ENCODE measurements around the gene MED28.

DNA sequence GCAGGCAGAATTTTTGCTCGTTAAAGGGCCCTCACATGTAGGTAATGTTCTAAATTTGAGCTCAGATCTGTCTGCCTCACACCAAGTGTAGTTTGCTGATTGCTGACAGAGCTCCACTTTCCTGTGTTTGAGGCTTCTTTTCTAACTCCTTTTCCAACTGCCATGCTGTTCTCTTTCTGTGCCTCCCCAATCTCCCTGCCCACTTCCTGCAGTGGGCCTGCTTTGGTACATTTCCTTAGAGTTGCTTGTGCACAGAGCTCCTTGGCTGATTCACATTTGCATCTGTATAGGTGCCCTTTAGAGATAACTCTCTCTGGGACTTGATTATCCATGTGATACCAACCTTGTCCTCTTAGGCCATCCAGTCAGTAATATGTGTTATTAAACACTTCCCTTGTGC lies 4.5 kb downstream of the MED28 start:
- TF ChIP-seq, protein P1, sequence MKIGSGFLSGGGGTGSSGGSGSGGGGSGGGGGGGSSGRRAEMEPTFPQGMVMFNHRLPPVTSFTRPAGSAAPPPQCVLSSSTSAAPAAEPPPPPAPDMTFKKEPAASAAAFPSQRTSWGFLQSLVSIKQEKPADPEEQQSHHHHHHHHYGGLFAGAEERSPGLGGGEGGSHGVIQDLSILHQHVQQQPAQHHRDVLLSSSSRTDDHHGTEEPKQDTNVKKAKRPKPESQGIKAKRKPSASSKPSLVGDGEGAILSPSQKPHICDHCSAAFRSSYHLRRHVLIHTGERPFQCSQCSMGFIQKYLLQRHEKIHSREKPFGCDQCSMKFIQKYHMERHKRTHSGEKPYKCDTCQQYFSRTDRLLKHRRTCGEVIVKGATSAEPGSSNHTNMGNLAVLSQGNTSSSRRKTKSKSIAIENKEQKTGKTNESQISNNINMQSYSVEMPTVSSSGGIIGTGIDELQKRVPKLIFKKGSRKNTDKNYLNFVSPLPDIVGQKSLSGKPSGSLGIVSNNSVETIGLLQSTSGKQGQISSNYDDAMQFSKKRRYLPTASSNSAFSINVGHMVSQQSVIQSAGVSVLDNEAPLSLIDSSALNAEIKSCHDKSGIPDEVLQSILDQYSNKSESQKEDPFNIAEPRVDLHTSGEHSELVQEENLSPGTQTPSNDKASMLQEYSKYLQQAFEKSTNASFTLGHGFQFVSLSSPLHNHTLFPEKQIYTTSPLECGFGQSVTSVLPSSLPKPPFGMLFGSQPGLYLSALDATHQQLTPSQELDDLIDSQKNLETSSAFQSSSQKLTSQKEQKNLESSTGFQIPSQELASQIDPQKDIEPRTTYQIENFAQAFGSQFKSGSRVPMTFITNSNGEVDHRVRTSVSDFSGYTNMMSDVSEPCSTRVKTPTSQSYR (CRISPR knock-in tag; IDR thresholded peaks at IDR 0.05), result no peak
- TF ChIP-seq, protein P2, sequence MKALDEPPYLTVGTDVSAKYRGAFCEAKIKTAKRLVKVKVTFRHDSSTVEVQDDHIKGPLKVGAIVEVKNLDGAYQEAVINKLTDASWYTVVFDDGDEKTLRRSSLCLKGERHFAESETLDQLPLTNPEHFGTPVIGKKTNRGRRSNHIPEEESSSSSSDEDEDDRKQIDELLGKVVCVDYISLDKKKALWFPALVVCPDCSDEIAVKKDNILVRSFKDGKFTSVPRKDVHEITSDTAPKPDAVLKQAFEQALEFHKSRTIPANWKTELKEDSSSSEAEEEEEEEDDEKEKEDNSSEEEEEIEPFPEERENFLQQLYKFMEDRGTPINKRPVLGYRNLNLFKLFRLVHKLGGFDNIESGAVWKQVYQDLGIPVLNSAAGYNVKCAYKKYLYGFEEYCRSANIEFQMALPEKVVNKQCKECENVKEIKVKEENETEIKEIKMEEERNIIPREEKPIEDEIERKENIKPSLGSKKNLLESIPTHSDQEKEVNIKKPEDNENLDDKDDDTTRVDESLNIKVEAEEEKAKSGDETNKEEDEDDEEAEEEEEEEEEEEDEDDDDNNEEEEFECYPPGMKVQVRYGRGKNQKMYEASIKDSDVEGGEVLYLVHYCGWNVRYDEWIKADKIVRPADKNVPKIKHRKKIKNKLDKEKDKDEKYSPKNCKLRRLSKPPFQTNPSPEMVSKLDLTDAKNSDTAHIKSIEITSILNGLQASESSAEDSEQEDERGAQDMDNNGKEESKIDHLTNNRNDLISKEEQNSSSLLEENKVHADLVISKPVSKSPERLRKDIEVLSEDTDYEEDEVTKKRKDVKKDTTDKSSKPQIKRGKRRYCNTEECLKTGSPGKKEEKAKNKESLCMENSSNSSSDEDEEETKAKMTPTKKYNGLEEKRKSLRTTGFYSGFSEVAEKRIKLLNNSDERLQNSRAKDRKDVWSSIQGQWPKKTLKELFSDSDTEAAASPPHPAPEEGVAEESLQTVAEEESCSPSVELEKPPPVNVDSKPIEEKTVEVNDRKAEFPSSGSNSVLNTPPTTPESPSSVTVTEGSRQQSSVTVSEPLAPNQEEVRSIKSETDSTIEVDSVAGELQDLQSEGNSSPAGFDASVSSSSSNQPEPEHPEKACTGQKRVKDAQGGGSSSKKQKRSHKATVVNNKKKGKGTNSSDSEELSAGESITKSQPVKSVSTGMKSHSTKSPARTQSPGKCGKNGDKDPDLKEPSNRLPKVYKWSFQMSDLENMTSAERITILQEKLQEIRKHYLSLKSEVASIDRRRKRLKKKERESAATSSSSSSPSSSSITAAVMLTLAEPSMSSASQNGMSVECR (CRISPR knock-in tag; IDR thresholded peaks at IDR 0.05; ENCODE audit: borderline replicate concordance), result no peak
- TF ChIP-seq ZNF232 (CRISPR knock-in tag; IDR thresholded peaks at IDR 0.05) (no peak), GABPB1 (CRISPR knock-in tag; IDR thresholded peaks at IDR 0.05) (no peak), RELA (CRISPR knock-in tag; IDR thresholded peaks at IDR 0.05; ENCODE audit: borderline replicate concordance) (no peak), CREM (CRISPR knock-in tag; IDR thresholded peaks at IDR 0.05) (no peak), ESRRA (CRISPR knock-in tag; IDR thresholded peaks at IDR 0.05; ENCODE audit: borderline replicate concordance) (no peak)
- TF ChIP-seq, protein P3, sequence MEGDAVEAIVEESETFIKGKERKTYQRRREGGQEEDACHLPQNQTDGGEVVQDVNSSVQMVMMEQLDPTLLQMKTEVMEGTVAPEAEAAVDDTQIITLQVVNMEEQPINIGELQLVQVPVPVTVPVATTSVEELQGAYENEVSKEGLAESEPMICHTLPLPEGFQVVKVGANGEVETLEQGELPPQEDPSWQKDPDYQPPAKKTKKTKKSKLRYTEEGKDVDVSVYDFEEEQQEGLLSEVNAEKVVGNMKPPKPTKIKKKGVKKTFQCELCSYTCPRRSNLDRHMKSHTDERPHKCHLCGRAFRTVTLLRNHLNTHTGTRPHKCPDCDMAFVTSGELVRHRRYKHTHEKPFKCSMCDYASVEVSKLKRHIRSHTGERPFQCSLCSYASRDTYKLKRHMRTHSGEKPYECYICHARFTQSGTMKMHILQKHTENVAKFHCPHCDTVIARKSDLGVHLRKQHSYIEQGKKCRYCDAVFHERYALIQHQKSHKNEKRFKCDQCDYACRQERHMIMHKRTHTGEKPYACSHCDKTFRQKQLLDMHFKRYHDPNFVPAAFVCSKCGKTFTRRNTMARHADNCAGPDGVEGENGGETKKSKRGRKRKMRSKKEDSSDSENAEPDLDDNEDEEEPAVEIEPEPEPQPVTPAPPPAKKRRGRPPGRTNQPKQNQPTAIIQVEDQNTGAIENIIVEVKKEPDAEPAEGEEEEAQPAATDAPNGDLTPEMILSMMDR (IDR thresholded peaks at IDR 0.05), result no peak
- TF ChIP-seq, protein P4, sequence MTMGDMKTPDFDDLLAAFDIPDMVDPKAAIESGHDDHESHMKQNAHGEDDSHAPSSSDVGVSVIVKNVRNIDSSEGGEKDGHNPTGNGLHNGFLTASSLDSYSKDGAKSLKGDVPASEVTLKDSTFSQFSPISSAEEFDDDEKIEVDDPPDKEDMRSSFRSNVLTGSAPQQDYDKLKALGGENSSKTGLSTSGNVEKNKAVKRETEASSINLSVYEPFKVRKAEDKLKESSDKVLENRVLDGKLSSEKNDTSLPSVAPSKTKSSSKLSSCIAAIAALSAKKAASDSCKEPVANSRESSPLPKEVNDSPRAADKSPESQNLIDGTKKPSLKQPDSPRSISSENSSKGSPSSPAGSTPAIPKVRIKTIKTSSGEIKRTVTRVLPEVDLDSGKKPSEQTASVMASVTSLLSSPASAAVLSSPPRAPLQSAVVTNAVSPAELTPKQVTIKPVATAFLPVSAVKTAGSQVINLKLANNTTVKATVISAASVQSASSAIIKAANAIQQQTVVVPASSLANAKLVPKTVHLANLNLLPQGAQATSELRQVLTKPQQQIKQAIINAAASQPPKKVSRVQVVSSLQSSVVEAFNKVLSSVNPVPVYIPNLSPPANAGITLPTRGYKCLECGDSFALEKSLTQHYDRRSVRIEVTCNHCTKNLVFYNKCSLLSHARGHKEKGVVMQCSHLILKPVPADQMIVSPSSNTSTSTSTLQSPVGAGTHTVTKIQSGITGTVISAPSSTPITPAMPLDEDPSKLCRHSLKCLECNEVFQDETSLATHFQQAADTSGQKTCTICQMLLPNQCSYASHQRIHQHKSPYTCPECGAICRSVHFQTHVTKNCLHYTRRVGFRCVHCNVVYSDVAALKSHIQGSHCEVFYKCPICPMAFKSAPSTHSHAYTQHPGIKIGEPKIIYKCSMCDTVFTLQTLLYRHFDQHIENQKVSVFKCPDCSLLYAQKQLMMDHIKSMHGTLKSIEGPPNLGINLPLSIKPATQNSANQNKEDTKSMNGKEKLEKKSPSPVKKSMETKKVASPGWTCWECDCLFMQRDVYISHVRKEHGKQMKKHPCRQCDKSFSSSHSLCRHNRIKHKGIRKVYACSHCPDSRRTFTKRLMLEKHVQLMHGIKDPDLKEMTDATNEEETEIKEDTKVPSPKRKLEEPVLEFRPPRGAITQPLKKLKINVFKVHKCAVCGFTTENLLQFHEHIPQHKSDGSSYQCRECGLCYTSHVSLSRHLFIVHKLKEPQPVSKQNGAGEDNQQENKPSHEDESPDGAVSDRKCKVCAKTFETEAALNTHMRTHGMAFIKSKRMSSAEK (CRISPR knock-in tag; IDR thresholded peaks at IDR 0.05; ENCODE audit: borderline replicate concordance), result no peak
- TF ChIP-seq, protein P5, sequence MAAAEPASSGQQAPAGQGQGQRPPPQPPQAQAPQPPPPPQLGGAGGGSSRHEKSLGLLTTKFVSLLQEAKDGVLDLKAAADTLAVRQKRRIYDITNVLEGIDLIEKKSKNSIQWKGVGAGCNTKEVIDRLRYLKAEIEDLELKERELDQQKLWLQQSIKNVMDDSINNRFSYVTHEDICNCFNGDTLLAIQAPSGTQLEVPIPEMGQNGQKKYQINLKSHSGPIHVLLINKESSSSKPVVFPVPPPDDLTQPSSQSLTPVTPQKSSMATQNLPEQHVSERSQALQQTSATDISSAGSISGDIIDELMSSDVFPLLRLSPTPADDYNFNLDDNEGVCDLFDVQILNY (CRISPR knock-in tag; IDR thresholded peaks at IDR 0.05), result no peak
- TF ChIP-seq, protein P6, sequence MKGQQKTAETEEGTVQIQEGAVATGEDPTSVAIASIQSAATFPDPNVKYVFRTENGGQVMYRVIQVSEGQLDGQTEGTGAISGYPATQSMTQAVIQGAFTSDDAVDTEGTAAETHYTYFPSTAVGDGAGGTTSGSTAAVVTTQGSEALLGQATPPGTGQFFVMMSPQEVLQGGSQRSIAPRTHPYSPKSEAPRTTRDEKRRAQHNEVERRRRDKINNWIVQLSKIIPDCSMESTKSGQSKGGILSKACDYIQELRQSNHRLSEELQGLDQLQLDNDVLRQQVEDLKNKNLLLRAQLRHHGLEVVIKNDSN (CRISPR knock-in tag; IDR thresholded peaks at IDR 0.05), result no peak
- TF ChIP-seq, protein P7, sequence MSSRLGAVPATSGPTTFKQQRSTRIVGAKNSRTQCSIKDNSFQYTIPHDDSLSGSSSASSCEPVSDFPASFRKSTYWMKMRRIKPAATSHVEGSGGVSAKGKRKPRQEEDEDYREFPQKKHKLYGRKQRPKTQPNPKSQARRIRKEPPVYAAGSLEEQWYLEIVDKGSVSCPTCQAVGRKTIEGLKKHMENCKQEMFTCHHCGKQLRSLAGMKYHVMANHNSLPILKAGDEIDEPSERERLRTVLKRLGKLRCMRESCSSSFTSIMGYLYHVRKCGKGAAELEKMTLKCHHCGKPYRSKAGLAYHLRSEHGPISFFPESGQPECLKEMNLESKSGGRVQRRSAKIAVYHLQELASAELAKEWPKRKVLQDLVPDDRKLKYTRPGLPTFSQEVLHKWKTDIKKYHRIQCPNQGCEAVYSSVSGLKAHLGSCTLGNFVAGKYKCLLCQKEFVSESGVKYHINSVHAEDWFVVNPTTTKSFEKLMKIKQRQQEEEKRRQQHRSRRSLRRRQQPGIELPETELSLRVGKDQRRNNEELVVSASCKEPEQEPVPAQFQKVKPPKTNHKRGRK (CRISPR knock-in tag; IDR thresholded peaks at IDR 0.05; ENCODE audit: borderline replicate concordance), result no peak
